K562 (cell line): ENCODE results near the gene CCDC181. TPM values are rescaled to one million over a fixed set of nuclear protein-coding genes. Genes with fewer than 3 reads are reported as not detected.

Source experiments
- ATAC-seq: fragments of 200-7000 bp; cut with Tn5 transposase; 3 replicates; pipeline ENCODE4 v1.9.1; 2020; ENCODE audit warnings: moderate library complexity
- BruUV-seq: library from RNA; stranded (reverse); fragments of 400-500 nt; replicated peaks from 2 replicates; lab custom pipeline; 2021; lab: Mats Ljungman, UMichigan
- CTCF ChIA-PET: fragments of 300-600 bp; formaldehyde crosslinking; extraction: SDS; loops from one replicate; lab custom pipeline; 2021; ENCODE audit warnings: low intra/inter-chr PET ratio; lab: Yijun Ruan, JAX
- POLR2A ChIA-PET: fragments of 300-600, 350-650 bp; sonication (Branson Sonifier 250); formaldehyde crosslinking; extraction: SDS; loops from one replicate; lab custom pipeline; 2021; ENCODE audit warnings: antibody characterized with exemption, inconsistent platforms; lab: Yijun Ruan, JAX
- DNase-seq, 4 experiments: peaks; one replicate each; pipeline versions ENCODE4 v3.0.0 to v3.0.0-alpha.2; 2011 to 2018; ENCODE audit warnings: low spot score in 3 of 4, mixed read lengths in 3 of 4; ENCODE audit errors: extremely low read depth in 1 of 4
- FAIRE-seq: peaks from 2 replicates; lab custom pipeline; 2011; peaks lifted over from hg19 to GRCh38; lab: Jason Lieb, UNC
- H2AFZ ChIP-seq: 2 replicates; pipeline ENCODE4 v1.6.0; 2011; ENCODE audit warnings: low read depth, low read length, control low read depth, inconsistent platforms
- H3K27ac ChIP-seq: fragments of 200-600 bp; 3 replicates; pipeline ENCODE4 v1.8.0; 2011; ENCODE audit warnings: low read depth, mild to moderate bottlenecking, control low read depth, inconsistent platforms, low read length, moderate library complexity, mixed read lengths; ENCODE audit errors: extremely low read depth
- H3K27me3 ChIP-seq, 2 experiments: fragments of 300-600 bp in 1 of 2; 2 replicates in 1 of 2; 3 replicates in 1 of 2; pipeline versions ENCODE4 v1.6.0 to v1.8.0; 2011; ENCODE audit warnings: inconsistent platforms in 2 of 2, low read length in 2 of 2, mild to moderate bottlenecking in 1 of 2, mixed read lengths in 1 of 2, moderate library complexity in 1 of 2; ENCODE audit not compliant: control insufficient read depth in 2 of 2, insufficient read depth in 2 of 2
- H3K36me3 ChIP-seq: fragments of 300-600 bp; 3 replicates; pipeline ENCODE4 v1.8.0; 2011; ENCODE audit warnings: mild to moderate bottlenecking, low read length, inconsistent platforms; ENCODE audit not compliant: control insufficient read depth, insufficient read depth
- H3K4me1 ChIP-seq, 2 experiments: fragments of 200-600 bp in 1 of 2; replicated peaks in 1 of 2; 2 replicates in 1 of 2; 3 replicates in 1 of 2; pipeline versions ENCODE4 v1.5.1 to v1.8.0; 2011; ENCODE audit warnings: inconsistent platforms in 2 of 2, low read length in 2 of 2, mild to moderate bottlenecking in 1 of 2, mixed read lengths in 1 of 2, moderate library complexity in 1 of 2; ENCODE audit not compliant: control insufficient read depth in 2 of 2, insufficient read depth in 2 of 2
- H3K4me2 ChIP-seq: 2 replicates; pipeline ENCODE4 v1.6.1; 2011; ENCODE audit warnings: low read length, control low read depth, inconsistent platforms, mixed read lengths; ENCODE audit not compliant: insufficient read depth
- H3K4me3 ChIP-seq: fragments of 200-600 bp; sonication (generic), shearing (Covaris generic); 2 replicates; pipeline ENCODE4 v1.5.1; 2016; ENCODE audit warnings: control low read depth, inconsistent platforms
- H3K79me2 ChIP-seq: fragments of 200-600 bp; 3 replicates; pipeline ENCODE4 v1.8.0; 2011; ENCODE audit warnings: low read length, inconsistent platforms; ENCODE audit not compliant: control insufficient read depth, insufficient read depth
- H3K9ac ChIP-seq, 2 experiments: 2 replicates each; pipeline versions ENCODE4 v1.6.0 to v1.6.1; 2011; ENCODE audit warnings: low read depth in 2 of 2, low read length in 2 of 2, control low read depth in 1 of 2, inconsistent platforms in 1 of 2, mild to moderate bottlenecking in 1 of 2, mixed read lengths in 1 of 2; ENCODE audit not compliant: insufficient read depth in 1 of 2
- H3K9me1 ChIP-seq: one replicate; pipeline ENCODE4 v1.6.0; 2011; ENCODE audit warnings: inconsistent platforms, mild to moderate bottlenecking, low read length, moderate library complexity; ENCODE audit not compliant: control insufficient read depth, insufficient read depth
- H3K9me3 ChIP-seq: replicated peaks from 2 replicates; pipeline ENCODE4 v1.5.1; 2011; ENCODE audit warnings: low read depth, low read length, inconsistent platforms; ENCODE audit not compliant: control insufficient read depth, insufficient read depth
- H4K20me1 ChIP-seq: replicated peaks from 2 replicates; pipeline ENCODE4 v1.6.1; 2011; ENCODE audit warnings: low read length, inconsistent platforms, mixed read lengths; ENCODE audit not compliant: control insufficient read depth, insufficient read depth
- ELF1 ChIP-seq: fragments of 200-800 bp; sonication (Bioruptor generic); IDR thresholded peaks from 2 replicates; pipeline ENCODE4 v1.6.1; 2016; ENCODE audit warnings: missing genetic modification characterization, missing compliant biosample characterization
- JUND ChIP-seq, 2 experiments: IDR thresholded peaks; 2 replicates in 1 of 2; 3 replicates in 1 of 2; pipeline ENCODE4 v1.6.1; 2011; ENCODE audit warnings: borderline replicate concordance in 2 of 2, low read depth in 2 of 2, low read length in 2 of 2, improper control_type of control experiment in 1 of 2, missing biosample characterization in 1 of 2, missing genetic modification characterization in 1 of 2, missing genetic modification reagents in 1 of 2
- MAFF ChIP-seq: IDR thresholded peaks from 2 replicates; pipeline ENCODE4 v1.6.1; 2012; ENCODE audit warnings: low read length, improper control_type of control experiment
- NBN ChIP-seq: fragments of 450-650 bp; IDR thresholded peaks from 2 replicates; pipeline ENCODE4 v1.6.1; 2016; ENCODE audit warnings: low read depth, mild to moderate bottlenecking
- NFE2L1 ChIP-seq: fragments of 450-650 bp; IDR thresholded peaks from 2 replicates; pipeline ENCODE4 v1.6.1; 2016; ENCODE audit warnings: missing genetic modification characterization, low read depth, mild to moderate bottlenecking, missing compliant biosample characterization, moderate library complexity, borderline replicate concordance
- NR2C2 ChIP-seq, 2 experiments: fragments of 200-800 bp in 1 of 2; sonication (Bioruptor generic) in 1 of 2; sonication (generic) in 1 of 2; formaldehyde crosslinking in 1 of 2; IDR thresholded peaks; 2 replicates each; pipeline versions ENCODE4 v1.6.1 to v1.8.0; 2016 to 2022; ENCODE audit warnings: mild to moderate bottlenecking in 1 of 2, missing compliant biosample characterization in 1 of 2, missing genetic modification characterization in 1 of 2, missing genetic modification reagents in 1 of 2
- POLR2G ChIP-seq: fragments of 200-400 bp; formaldehyde crosslinking; IDR thresholded peaks from 2 replicates; pipeline ENCODE4 v1.6.1; 2017; ENCODE audit warnings: low read depth, mild to moderate bottlenecking, antibody characterized with exemption, low read length, moderate library complexity
- STAT5A ChIP-seq: IDR thresholded peaks from 2 replicates; pipeline ENCODE4 v1.6.1; 2012; ENCODE audit warnings: low read length, inconsistent platforms, borderline replicate concordance
- SUPT5H ChIP-seq: fragments of 450-650 bp; IDR thresholded peaks from 2 replicates; pipeline ENCODE4 v1.6.1; 2016
- ZBTB33 ChIP-seq: sonication (generic); formaldehyde crosslinking; IDR thresholded peaks from 2 replicates; pipeline ENCODE4 v1.8.1; 2023; ENCODE audit warnings: mild to moderate bottlenecking, missing genetic modification reagents
- ZNF57 ChIP-seq: fragments of 450-650 bp; formaldehyde crosslinking; IDR thresholded peaks from 2 replicates; pipeline ENCODE4 v1.4.0; 2020; ENCODE audit warnings: mild to moderate bottlenecking, moderate library complexity
- WGBS: fragments of 100-300 bp; shearing (Covaris generic); methylation state at CpG from one replicate; pipeline ENCODE4 v1.1.6; 2016; ENCODE audit warnings: low coverage, mixed read lengths; ENCODE audit not compliant: insufficient coverage; ENCODE audit errors: missing lambda C conversion rate; 5-methylcytosine and 5-hydroxymethylcytosine counted together
- in situ Hi-C: fragments of 300-500 bp; cut with MboI; formaldehyde crosslinking; loops from 4 replicates; pipeline ENCODE4 v1.15.0; 2018; ENCODE audit warnings: inconsistent platforms, mixed read lengths
- intact Hi-C: fragments of 100-400 bp; cut with micrococcal nuclease; formaldehyde crosslinking; loops from 2 replicates; pipeline ENCODE4 v1.14.2; 2022
- polyA plus RNA-seq, 8 experiments: library from polyadenylated mRNA; depleted of rRNA in 4 of 8; stranded (reverse) in 5 of 8; unstranded in 3 of 8; fragments of >200 nt; fragmentation: Nextera tagmentation in 2 of 8; fragmentation: Illumina TruSeq in 1 of 8; extraction: Ambion mirVana in 2 of 8; extraction: Trizol in 1 of 8; gene quantifications; 2 replicates each; pipeline versions ENCODE4 v1.2.1 to v1.2.3, GENCODE V29; 2011 to 2014; ENCODE audit warnings: inconsistent platforms in 1 of 8, missing spikeins in 1 of 8
- total RNA-seq, 7 experiments: library from RNA; depleted of rRNA in 6 of 7; stranded (reverse); fragments of >200 nt in 6 of 7; fragmentation: Illumina TruSeq in 2 of 7; extraction: Trizol in 2 of 7; gene quantifications; 2 replicates each; pipeline versions ENCODE4 v1.2.1 to v1.2.3, GENCODE V29; 2011 to 2021; ENCODE audit warnings: low replicate concordance in 1 of 7

CCDC181 gene
- total and polyA plus RNA-seq, 9 of the 15 experiments (the other 6 are each of a cell fraction or from before 2014, with no cell fraction given), result 0.04 to 0.14 TPM; not detected in 7

GRCh38 chr1:169461390-169462000 lies 34.2 kb upstream of the CCDC181 start:
- ChIA-PET CTCF (interaction anchor here (0.6 kb wide), 1 partner anchor 558 kb away, joined by 3 read pairs; no protein-coding TSS in a partner anchor), POLR2A (interaction anchor here (0.8 to 1.5 kb wide), 3 partner anchors 11 to 44 kb away, joined by 3 to 6 read pairs (median 3); partner anchors contain the start of gene SLC19A2)
- H3K27ac ChIP-seq, result no peak overlapping the region
- no TSS peak for BruUV-seq
- H3K36me3 ChIP-seq, result peaks cover 18% of the 10 kb centered on the region
- 35% methylated on average over 4 of the region's 4 CpGs for WGBS
- H3K4me3 ChIP-seq, result no peak overlapping the region
- no peak overlapping the region for H3K9ac ChIP-seq
- H3K79me2 ChIP-seq, result no peaks in the 10 kb centered on the region
- intact Hi-C loops, result loop anchor here (10.0 kb wide), 2 partner anchors 243 to 343 kb away; no protein-coding TSS in a partner anchor
- H3K9me1 ChIP-seq, result no peaks in the 10 kb centered on the region
- no peak overlapping the region for H2AFZ ChIP-seq
- H3K27me3 ChIP-seq, result no peaks in the 10 kb centered on the region
- in situ Hi-C loops, result no loop called here
- TF ChIP-seq NFE2L1 (tag), result no peak
- 0 out of 2 replicates have a peak, but pooled peaks have one; percentile 40 for TF ChIP-seq SUPT5H
- no peaks in the 10 kb centered on the region for H4K20me1 ChIP-seq
- peaks cover 0 to 4% of the 10 kb centered on the region in 2 experiments; a peak in 1 of 5 replicates for H3K4me1 ChIP-seq
- FAIRE-seq (no peak), ATAC-seq (no peak), DNase-seq (no peak)
- H3K9me3 ChIP-seq, result peaks cover 4% of the 10 kb centered on the region; the same call in 1 of the 2 replicates
- no peak overlapping the region for H3K4me2 ChIP-seq

GRCh38 chr1:169460191-169460833 lies 33.0 kb upstream of the CCDC181 start:
- in situ Hi-C loops, result no loop called here
- H3K4me3 ChIP-seq, result no peak overlapping the region
- peaks cover 4% of the 10 kb centered on the region; the same call in 1 of the 2 replicates for H3K9me3 ChIP-seq
- POLR2A ChIA-PET, result interaction anchor here (0.8 to 1.5 kb wide), 2 partner anchors 10 to 26 kb away, joined by 3 to 6 read pairs; partner anchors contain the start of gene SLC19A2
- no peaks in the 10 kb centered on the region for H3K79me2 ChIP-seq
- BruUV-seq, result no TSS peak
- H3K4me2 ChIP-seq, result no peak overlapping the region
- no peak overlapping the region for H2AFZ ChIP-seq
- CTCF ChIA-PET, result no interaction called here
- DNase-seq, result no peak
- ATAC-seq, result peak; percentile 41; the same call in 2 of the 3 replicates
- H3K9ac ChIP-seq, result no peak overlapping the region
- H3K4me1 ChIP-seq, result peaks cover 0 to 4% of the 10 kb centered on the region in 2 experiments; a peak in 1 of 5 replicates
- H3K27me3 ChIP-seq, result no peaks in the 10 kb centered on the region
- no peaks in the 10 kb centered on the region for H3K9me1 ChIP-seq
- peaks cover 7% of the 10 kb centered on the region; the same call in 2 of the 3 replicates for H3K36me3 ChIP-seq
- 55% methylated on average over 23 of the region's 35 CpGs for WGBS
- H3K27ac ChIP-seq, result no peak overlapping the region
- no peak for FAIRE-seq
- intact Hi-C loops, result loop anchor here (10.0 kb wide), 2 partner anchors 244 to 344 kb away; no protein-coding TSS in a partner anchor
- H4K20me1 ChIP-seq, result no peaks in the 10 kb centered on the region
- no peak for TF ChIP-seq NBN
- TF ChIP-seq POLR2G, result peak; percentile 61
- no peak for TF ChIP-seq STAT5A
- TF ChIP-seq ELF1 (tag), result no peak
- TF ChIP-seq ZBTB33, result peak; percentile 64; the same call in 1 of the 2 replicates
- no peak for TF ChIP-seq NR2C2 (CRISPR knock-in tag; IDR thresholded peaks at IDR 0.05)
- TF ChIP-seq NR2C2 (tag; IDR thresholded peaks at IDR 0.05), result no peak
- TF ChIP-seq MAFF, result no peak
- no peak for TF ChIP-seq JUND (IDR thresholded peaks at IDR 0.05; ENCODE audit: borderline replicate concordance, low read depth, low read length)
- no peak for TF ChIP-seq JUND (tag; IDR thresholded peaks at IDR 0.05; ENCODE audit: borderline replicate concordance, low read depth, low read length)
- no peak for TF ChIP-seq ZNF57
